ENCODE results near the gene PPIG. TPM values are rescaled to one million over a fixed set of nuclear protein-coding genes. Genes with fewer than 3 reads are reported as not detected.

The PPIG gene
- total and polyA plus RNA-seq, 9 of the 15 experiments (the other 6 are each of a cell fraction or from before 2014, with no cell fraction given): 52.5 to 166 (median 124) TPM

DNA sequence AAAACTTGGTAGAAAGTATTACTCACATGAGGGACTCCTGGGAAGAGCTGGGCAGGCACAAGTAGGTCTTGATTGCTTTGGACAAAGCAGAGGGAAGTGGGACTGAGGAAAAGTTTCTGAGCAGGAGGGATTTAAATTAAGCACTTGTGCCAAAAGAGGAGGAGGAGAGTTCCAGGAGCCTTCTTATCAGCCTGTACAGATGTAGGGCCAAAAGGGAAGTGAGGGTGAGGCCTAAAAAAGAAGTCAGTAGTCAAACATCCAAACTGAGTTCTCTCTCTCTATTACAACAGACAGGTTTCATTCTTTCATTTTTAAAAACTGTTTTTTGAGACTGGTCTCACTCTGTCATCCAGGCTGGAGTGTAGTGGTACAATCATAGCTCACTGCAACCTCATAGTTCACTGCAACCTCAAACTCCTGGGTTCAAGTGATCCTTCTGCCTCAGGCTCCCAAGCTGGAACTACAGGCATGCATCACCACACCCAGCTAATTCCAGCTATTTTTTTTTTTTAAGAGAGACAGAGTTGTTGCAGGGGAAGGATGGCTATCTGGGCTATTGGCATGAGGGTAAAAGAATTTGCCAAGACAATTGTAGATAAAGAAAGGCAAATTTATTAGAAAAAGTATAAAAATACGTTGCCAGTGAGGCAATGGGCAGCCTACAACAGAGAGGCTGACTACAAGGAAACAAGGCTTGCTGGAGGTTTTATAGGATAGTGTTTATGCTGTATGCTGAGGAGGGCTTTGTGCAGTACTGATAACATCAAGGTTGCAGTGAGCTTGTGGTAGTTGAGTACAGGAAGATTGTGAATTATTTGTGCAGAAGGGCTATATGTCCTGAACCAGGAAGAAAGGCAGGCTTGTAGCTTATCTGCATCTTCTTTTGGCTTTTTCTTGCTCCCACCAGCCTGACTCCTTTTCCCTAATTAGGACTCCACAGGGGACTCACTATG, 81.1 kb downstream of the PPIG start:
- peaks cover 4 to 69% of the 10 kb centered on the region in 2 experiments; a peak in 4 of 5 replicates for H3K4me1 ChIP-seq (replicated peaks in 1 of 2; ENCODE audit: control insufficient read depth in 2 of 2, insufficient read depth in 2 of 2, low read length in 2 of 2)
- intact Hi-C loops (cut with micrococcal nuclease): loop anchor here (1.0 to 10.0 kb wide), 2 partner anchors 29 to 260 kb away; partner anchors contain the start of genes CFAP210 and PHOSPHO2
- DNase-seq (ENCODE audit: extremely low read depth in 1 of 4, low spot score in 3 of 4) (peak; percentile 51 to 92 (median 70)), FAIRE-seq (peak; percentile 87), ATAC-seq (peak; percentile 85)
- peak overlapping the region; percentile 6; the same call in 1 of the 2 replicates for H3K4me3 ChIP-seq
- H3K36me3 ChIP-seq (ENCODE audit: control insufficient read depth, insufficient read depth, low read length): no peaks in the 10 kb centered on the region
- H3K27me3 ChIP-seq (ENCODE audit: control insufficient read depth in 2 of 2, insufficient read depth in 2 of 2, low read length in 2 of 2): no peaks in the 10 kb centered on the region
- POLR2A ChIA-PET: interaction anchor here (0.6 to 1.6 kb wide), 8 partner anchors 8 to 69 kb away, joined by 3 to 11 read pairs (median 4); partner anchors contain the start of genes CFAP210, KLHL23 and PHOSPHO2
- peak overlapping the region in 1 of 2 experiments; percentile 32; a peak in 2 of 4 replicates for H3K9ac ChIP-seq (ENCODE audit: insufficient read depth in 1 of 2, low read depth in 2 of 2, low read length in 2 of 2)
- H2AFZ ChIP-seq (ENCODE audit: low read depth, low read length): peak overlapping the region; percentile 78
- no TSS peak for BruUV-seq (replicated peaks)
- peak overlapping the region; percentile 71 for H3K27ac ChIP-seq (ENCODE audit: extremely low read depth, low read depth, low read length)
- CTCF ChIA-PET (ENCODE audit: low intra/inter-chr PET ratio): no interaction called here
- peak overlapping the region; percentile 63 for H3K4me2 ChIP-seq (ENCODE audit: insufficient read depth, low read length)
- H3K79me2 ChIP-seq (ENCODE audit: control insufficient read depth, insufficient read depth, low read length): no peaks in the 10 kb centered on the region
- 6% methylated on average over 1 of the region's 1 CpG for WGBS (ENCODE audit: insufficient coverage, low coverage, missing lambda C conversion rate)
- in situ Hi-C loops (cut with MboI): no loop called here
- no peaks in the 10 kb centered on the region for H3K9me3 ChIP-seq (replicated peaks; ENCODE audit: control insufficient read depth, insufficient read depth, low read depth, low read length)
- no peaks in the 10 kb centered on the region for H3K9me1 ChIP-seq (ENCODE audit: control insufficient read depth, insufficient read depth, low read length)
- H4K20me1 ChIP-seq (replicated peaks; ENCODE audit: control insufficient read depth, insufficient read depth, low read length): no peaks in the 10 kb centered on the region
- TF ChIP-seq MTA2 (IDR thresholded peaks at IDR 0.05; ENCODE audit: low read depth) (peak; percentile 93), RFX1 (IDR thresholded peaks at IDR 0.05) (no peak), JUND (IDR thresholded peaks at IDR 0.05; ENCODE audit: borderline replicate concordance, low read depth, low read length) (peak; percentile 71), JUND (tag; IDR thresholded peaks at IDR 0.05; ENCODE audit: borderline replicate concordance, low read depth, low read length) (peak; percentile 56; the same call in 2 of the 3 replicates), CGGBP1 (CRISPR knock-in tag; IDR thresholded peaks at IDR 0.05) (no peak), HOXB6 (CRISPR knock-in tag; IDR thresholded peaks at IDR 0.05; ENCODE audit: borderline replicate concordance) (0 out of 2 replicates have a peak, but pooled peaks have one; percentile 42), NFIC (IDR thresholded peaks at IDR 0.05) (peak; percentile 93), XRCC4 (IDR thresholded peaks at IDR 0.05; ENCODE audit: extremely low read depth, insufficient read depth, insufficient read length) (no peak), ZNF766 (CRISPR knock-in tag; conservative IDR thresholded peaks at IDR 0.05) (0 out of 2 replicates have a peak, but pooled peaks have one; percentile 64), ELF1 (tag; IDR thresholded peaks at IDR 0.05) (peak; percentile 39; the same call in 1 of the 2 replicates), HOMEZ (CRISPR knock-in tag; IDR thresholded peaks at IDR 0.05) (no peak), TBP (optimal IDR thresholded peaks at IDR 0.05; ENCODE audit: low read depth, low read length) (no peak), ATF6 (CRISPR knock-in tag; IDR thresholded peaks at IDR 0.05) (no peak), SRSF1 (IDR thresholded peaks at IDR 0.05; ENCODE audit: low read depth, low read length) (no peak), GTF2A2 (tag; IDR thresholded peaks at IDR 0.05) (no peak), FIP1L1 (IDR thresholded peaks at IDR 0.05; ENCODE audit: low read depth, low read length, poor library complexity, severe bottlenecking) (no peak)
- TF ChIP-seq, protein P1, sequence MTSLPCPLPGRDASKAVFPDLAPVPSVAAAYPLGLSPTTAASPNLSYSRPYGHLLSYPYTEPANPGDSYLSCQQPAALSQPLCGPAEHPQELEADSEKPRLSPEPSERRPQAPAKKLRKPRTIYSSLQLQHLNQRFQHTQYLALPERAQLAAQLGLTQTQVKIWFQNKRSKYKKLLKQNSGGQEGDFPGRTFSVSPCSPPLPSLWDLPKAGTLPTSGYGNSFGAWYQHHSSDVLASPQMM (CRISPR knock-in tag; IDR thresholded peaks at IDR 0.05): no peak
